Measurements from ENCODE around the gene KIF1A.

DNA sequence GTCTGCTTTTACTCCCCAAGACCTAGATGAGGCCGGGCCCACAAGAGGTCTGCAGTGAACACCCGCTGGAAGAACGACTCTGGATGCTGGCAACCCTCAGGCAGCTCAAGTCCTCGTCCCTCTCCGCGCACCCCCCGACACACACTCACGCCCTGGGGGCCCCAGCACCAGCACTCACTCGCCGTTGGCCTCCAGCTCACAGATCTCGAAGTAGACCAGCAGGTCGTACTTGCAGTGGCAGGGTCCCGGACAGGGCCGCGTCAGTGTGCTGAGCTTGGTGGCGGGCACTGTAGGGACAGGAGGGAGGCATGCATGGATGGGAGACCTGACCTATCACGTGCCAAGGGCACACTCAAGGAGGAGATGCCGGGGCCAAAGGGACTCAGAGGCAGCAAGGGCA, 78.9 kb downstream of the KIF1A start:
- no peak for TF ChIP-seq SMC3 (conservative IDR thresholded peaks at IDR 0.05; ENCODE audit: poor library complexity)
- TF ChIP-seq, protein P1, sequence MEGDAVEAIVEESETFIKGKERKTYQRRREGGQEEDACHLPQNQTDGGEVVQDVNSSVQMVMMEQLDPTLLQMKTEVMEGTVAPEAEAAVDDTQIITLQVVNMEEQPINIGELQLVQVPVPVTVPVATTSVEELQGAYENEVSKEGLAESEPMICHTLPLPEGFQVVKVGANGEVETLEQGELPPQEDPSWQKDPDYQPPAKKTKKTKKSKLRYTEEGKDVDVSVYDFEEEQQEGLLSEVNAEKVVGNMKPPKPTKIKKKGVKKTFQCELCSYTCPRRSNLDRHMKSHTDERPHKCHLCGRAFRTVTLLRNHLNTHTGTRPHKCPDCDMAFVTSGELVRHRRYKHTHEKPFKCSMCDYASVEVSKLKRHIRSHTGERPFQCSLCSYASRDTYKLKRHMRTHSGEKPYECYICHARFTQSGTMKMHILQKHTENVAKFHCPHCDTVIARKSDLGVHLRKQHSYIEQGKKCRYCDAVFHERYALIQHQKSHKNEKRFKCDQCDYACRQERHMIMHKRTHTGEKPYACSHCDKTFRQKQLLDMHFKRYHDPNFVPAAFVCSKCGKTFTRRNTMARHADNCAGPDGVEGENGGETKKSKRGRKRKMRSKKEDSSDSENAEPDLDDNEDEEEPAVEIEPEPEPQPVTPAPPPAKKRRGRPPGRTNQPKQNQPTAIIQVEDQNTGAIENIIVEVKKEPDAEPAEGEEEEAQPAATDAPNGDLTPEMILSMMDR (IDR thresholded peaks at IDR 0.05; ENCODE audit: poor library complexity, severe bottlenecking) = no peak
- no peak for TF ChIP-seq EZH2 (IDR thresholded peaks at IDR 0.05; ENCODE audit: borderline replicate concordance, insufficient read depth, low read length, poor library complexity, severe bottlenecking)
- TF ChIP-seq TAF1 (IDR thresholded peaks at IDR 0.05; ENCODE audit: low read depth) = no peak
- TF ChIP-seq, protein P2, sequence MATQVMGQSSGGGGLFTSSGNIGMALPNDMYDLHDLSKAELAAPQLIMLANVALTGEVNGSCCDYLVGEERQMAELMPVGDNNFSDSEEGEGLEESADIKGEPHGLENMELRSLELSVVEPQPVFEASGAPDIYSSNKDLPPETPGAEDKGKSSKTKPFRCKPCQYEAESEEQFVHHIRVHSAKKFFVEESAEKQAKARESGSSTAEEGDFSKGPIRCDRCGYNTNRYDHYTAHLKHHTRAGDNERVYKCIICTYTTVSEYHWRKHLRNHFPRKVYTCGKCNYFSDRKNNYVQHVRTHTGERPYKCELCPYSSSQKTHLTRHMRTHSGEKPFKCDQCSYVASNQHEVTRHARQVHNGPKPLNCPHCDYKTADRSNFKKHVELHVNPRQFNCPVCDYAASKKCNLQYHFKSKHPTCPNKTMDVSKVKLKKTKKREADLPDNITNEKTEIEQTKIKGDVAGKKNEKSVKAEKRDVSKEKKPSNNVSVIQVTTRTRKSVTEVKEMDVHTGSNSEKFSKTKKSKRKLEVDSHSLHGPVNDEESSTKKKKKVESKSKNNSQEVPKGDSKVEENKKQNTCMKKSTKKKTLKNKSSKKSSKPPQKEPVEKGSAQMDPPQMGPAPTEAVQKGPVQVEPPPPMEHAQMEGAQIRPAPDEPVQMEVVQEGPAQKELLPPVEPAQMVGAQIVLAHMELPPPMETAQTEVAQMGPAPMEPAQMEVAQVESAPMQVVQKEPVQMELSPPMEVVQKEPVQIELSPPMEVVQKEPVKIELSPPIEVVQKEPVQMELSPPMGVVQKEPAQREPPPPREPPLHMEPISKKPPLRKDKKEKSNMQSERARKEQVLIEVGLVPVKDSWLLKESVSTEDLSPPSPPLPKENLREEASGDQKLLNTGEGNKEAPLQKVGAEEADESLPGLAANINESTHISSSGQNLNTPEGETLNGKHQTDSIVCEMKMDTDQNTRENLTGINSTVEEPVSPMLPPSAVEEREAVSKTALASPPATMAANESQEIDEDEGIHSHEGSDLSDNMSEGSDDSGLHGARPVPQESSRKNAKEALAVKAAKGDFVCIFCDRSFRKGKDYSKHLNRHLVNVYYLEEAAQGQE (IDR thresholded peaks at IDR 0.05; ENCODE audit: borderline replicate concordance) = no peak
- TF ChIP-seq RAD21 (conservative IDR thresholded peaks at IDR 0.05) = no peak
- TF ChIP-seq EP300 (conservative IDR thresholded peaks at IDR 0.05; ENCODE audit: poor library complexity, severe bottlenecking) = no peak
